Astrocyte of the hippocampus (primary cell): ENCODE data around the gene SH3PXD2A.

Experiments used
- DNase-seq: peaks from one replicate; pipeline ENCODE4 v3.0.0; 2011; ENCODE audit warnings: low read depth, low spot score

SH3PXD2A gene

DNA sequence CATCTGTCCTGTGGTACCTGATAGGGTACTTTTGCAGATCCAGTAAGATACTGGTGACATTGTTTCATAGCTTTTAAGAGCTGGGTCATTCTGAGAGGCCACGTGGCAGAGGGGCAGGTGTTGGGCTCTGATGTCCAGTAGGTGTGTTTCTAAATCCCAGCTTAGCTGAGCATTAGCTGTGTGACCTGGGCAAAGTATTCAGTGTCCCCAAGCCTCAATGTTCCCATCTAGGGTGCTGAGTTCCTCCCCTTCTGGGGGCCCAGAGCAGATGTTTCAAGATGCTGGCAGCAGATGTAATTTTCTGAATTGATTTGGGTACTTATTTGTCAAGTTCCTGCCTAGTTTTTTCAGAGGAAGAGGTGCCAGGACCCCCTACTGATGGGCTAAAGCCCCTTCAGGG lies 309.0 kb downstream of the SH3PXD2A start:
- no peak for DNase-seq

DNA sequence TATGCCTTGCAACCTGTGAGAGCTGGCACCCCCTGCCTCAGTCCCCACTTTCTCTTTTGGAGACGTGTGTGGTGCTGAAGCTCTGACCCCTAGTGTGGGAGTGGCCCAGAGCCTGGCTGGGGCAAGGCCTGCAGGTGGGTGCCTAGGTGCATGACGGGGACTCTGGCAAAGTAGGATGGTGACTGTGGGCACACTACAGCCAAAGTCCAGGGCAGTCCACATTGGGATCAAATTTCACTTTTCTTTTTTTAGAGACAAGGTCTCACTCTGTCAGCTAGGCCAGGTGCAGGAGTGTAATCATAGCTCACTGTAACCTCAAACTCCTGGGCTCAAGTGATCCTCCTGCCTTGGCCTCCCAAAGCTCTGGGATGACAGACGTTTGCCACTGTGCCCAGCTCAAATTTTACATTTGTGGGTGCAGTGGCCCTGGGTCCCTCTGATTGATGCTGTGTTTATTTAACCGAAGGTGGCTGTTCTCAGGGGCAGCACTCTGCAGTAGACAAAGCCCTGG lies 309.6 kb downstream of the SH3PXD2A start:
- DNase-seq = no peak

DNA sequence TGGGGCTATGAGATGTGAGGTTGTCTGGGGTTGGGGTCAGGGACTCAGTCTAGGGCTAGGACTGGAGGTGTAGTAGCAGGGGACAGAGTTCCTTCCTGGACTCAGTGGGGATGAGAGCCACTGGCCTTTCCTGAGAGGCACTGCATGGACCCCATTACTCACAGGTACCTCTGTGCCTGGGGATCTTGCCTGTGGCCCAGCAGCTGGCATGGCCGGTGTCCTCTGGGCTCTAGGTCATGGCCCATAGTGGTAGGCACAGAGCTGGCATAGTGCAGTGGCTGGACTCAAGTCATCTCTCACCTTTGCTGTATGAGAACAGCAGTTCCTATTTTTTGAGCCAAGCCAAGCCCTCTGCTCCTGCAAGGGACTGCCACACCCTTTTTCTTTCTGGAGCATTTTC lies 310.0 kb downstream of the SH3PXD2A start:
- no peak for DNase-seq

DNA sequence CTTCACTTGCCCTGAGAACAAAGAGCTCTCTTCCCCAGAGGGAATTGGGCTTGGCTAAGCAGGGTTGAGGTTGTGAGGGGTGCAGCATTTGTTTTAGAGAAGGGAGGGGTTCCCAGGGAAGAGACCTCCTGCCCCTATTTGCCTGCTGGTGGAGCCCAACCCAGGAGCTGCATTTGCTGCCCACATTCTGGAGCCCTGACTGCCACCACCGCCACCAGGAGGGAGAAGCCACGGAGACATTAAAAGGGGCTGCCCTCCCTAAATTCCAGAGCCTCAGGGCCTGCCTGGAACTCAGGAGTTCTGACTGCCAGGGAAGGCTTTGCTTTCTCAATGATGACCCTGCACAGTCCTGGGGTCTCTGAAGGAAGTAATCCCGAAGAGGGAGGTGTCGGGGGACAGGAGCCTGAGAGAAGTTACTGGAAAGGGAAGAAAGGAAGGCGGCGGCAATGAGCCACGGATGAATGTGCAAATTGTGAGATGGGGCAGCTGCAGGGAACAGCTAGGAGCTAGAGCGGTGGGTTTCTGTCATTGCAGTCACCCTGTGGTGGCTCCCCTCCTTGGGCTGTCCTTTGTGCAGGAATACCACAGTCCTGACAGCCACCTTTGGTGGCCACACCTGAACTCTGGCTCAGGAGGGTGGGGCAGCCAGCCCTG lies 310.6 kb downstream of the SH3PXD2A start:
- no peak for DNase-seq
